ENCODE results near the gene TENT4B. TPM values are rescaled to one million over a fixed set of nuclear protein-coding genes. Genes with fewer than 3 reads are reported as not detected.

Gene TENT4B
- total RNA-seq, 1 donor from 2014 or later: 7.1 TPM

DNA sequence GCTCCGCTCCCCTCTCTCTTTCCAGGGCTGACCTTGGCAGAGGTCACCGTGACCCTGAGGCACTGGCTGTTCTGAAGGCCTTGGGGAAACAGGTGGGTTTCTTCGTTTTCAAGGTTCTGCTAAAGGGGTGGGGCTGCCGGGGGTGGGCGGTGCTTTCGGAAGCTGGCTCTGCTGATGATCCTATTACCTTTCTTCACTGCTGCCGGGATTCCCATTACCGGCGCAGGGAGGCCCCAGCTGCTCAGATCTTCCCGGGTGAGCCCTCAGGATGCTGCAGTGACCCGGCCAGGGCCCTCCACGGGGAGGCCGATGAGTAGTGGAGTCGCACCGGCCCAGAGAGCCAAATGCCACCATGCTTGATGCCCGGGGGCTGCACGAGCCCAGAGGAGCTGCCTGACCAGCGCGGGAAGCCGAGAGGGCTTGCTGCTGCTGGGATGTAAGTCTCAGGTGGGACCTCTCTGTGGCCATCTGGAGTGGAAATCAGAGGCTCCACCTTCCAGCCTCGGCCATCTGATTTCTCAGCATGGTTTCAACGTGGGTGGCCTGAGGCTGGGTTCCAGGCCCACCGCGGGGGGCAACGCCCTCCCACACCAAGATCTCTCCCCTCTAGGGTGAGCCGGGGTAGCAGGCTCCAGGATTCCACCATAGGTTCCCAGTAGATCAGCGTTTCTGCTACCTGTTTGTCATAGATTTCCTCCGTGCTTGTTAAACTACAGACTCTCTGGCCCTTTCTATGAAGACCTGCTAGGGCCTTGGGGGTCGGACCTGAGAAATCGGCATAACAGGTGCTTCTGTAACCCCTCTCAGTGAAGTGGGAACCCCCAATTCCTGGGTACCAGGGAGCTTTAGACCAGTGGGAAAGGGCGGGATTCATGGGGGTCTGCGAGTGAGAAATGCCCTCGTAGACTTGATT lies 91.7 kb downstream of the TENT4B start:
- Mint-ChIP-seq H3K27ac (ENCODE audit: unreplicated experiment) (no peak overlapping the region), H3K36me3 (ENCODE audit: low read depth, unreplicated experiment) (no peaks in the 10 kb centered on the region), H3K27me3 (ENCODE audit: unreplicated experiment) (peaks cover 10% of the 10 kb centered on the region), H3K4me1 (ENCODE audit: unreplicated experiment) (no peaks in the 10 kb centered on the region), H3K4me3 (ENCODE audit: unreplicated experiment) (peak overlapping the region; percentile 71), H3K9me3 (ENCODE audit: unreplicated experiment) (no peaks in the 10 kb centered on the region)
- TF ChIP-seq, protein P1, sequence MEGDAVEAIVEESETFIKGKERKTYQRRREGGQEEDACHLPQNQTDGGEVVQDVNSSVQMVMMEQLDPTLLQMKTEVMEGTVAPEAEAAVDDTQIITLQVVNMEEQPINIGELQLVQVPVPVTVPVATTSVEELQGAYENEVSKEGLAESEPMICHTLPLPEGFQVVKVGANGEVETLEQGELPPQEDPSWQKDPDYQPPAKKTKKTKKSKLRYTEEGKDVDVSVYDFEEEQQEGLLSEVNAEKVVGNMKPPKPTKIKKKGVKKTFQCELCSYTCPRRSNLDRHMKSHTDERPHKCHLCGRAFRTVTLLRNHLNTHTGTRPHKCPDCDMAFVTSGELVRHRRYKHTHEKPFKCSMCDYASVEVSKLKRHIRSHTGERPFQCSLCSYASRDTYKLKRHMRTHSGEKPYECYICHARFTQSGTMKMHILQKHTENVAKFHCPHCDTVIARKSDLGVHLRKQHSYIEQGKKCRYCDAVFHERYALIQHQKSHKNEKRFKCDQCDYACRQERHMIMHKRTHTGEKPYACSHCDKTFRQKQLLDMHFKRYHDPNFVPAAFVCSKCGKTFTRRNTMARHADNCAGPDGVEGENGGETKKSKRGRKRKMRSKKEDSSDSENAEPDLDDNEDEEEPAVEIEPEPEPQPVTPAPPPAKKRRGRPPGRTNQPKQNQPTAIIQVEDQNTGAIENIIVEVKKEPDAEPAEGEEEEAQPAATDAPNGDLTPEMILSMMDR (IDR thresholded peaks at IDR 0.05; ENCODE audit: unreplicated experiment): no peak
- DNase-seq (ENCODE audit: low spot score): no peak

DNA sequence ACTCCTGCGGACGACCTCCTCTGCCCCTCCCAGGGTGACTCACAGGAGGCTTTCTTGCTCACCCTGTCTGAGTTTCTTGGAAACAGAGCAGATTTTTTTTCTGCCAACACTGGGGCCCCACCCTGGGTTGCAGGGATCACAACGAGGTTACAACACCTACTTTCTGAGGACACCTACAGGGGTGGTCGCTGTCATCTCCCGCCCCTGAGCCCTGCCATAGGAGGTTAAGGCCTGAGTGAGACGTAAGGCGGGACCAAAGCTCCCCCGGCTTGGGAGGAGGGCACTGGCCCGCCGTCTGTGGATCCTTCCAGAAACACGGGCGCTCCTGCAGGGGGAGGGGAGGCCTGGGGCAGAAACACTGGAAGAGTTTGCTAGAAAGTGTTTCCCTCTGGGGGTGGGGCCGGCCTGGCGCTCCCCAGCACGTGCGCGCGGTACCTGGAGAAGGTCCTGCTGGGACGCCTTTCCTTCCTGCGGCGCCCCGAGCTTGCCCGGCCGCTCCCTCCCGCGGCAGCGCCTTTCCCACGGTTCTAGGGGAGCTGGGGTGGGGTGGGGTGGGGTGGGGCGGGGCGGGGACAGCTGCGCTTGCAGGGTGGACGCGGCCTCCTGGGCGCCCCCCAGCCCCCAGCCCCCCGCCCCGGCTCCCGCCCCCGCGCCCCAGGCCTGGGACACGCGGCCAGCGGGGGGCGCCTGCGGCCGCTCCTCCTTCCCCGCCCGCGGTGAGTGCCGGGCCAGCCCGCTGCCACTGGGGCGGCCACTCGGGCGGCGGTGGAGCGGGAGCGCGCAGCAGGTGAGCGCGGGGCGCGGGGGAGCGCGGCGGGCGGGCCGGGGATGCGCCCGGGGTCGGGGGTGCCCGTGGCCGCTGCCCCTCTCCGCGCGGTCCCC lies 92.6 kb downstream of the TENT4B start:
- Mint-ChIP-seq H3K36me3 (ENCODE audit: low read depth, unreplicated experiment) (no peaks in the 10 kb centered on the region), H3K27ac (ENCODE audit: unreplicated experiment) (no peak overlapping the region), H3K4me1 (ENCODE audit: unreplicated experiment) (no peaks in the 10 kb centered on the region), H3K4me3 (ENCODE audit: unreplicated experiment) (peak overlapping the region; percentile 71), H3K27me3 (ENCODE audit: unreplicated experiment) (peaks cover 10% of the 10 kb centered on the region), H3K9me3 (ENCODE audit: unreplicated experiment) (no peaks in the 10 kb centered on the region)
- peak; percentile 30 for DNase-seq (ENCODE audit: low spot score)
- TF ChIP-seq, protein P1 (IDR thresholded peaks at IDR 0.05; ENCODE audit: unreplicated experiment): no peak

DNA sequence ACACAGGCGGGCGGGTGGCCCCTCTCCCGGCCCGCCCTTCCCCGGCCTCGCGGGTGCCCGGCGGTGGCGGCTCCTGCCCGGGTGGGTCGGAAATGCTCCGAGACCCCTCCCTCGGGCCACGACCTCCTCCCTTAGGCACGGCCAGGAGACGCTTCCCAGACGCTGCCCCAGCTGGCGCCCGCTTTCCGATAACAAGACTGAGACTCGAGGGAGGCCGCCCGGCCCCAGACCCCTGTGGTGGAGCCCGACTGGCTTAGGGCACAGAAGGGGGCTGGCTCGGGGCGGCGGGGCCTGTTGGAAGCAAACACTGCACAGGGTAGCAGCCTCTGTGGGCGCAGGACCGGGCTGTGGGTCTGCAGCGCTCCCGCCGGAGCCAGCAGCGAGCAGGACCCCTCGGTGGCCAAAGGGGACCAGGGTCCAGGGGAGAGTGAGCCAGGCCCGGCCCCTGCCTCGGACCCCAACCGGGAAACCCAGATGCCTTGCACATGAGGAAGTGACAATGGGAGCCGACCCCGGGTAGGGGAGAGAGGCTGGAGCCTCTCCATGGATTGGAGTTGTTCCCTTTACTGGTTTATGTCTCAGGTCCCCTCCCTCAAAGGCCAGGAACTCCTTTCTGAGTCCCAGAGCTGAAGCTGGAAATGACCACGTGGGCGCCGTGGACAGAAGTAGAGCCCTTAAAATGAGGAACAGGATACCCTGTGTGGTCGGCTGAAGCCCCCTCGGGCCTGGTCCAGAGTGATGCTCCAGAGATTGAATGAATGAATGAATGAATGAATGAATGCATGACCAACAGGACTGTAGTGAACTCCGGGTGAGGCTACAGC lies 93.4 kb downstream of the TENT4B start:
- H3K36me3 Mint-ChIP-seq (ENCODE audit: low read depth, unreplicated experiment): no peaks in the 10 kb centered on the region
- peak; percentile 41 for DNase-seq (ENCODE audit: low spot score)
- H3K4me3 Mint-ChIP-seq (ENCODE audit: unreplicated experiment): peak overlapping the region; percentile 47
- H3K4me1 Mint-ChIP-seq (ENCODE audit: unreplicated experiment): no peaks in the 10 kb centered on the region
- H3K27ac Mint-ChIP-seq (ENCODE audit: unreplicated experiment): no peak overlapping the region
- H3K27me3 Mint-ChIP-seq (ENCODE audit: unreplicated experiment): peaks cover 10% of the 10 kb centered on the region
- TF ChIP-seq, protein P1 (IDR thresholded peaks at IDR 0.05; ENCODE audit: unreplicated experiment): no peak
- H3K9me3 Mint-ChIP-seq (ENCODE audit: unreplicated experiment): no peaks in the 10 kb centered on the region

DNA sequence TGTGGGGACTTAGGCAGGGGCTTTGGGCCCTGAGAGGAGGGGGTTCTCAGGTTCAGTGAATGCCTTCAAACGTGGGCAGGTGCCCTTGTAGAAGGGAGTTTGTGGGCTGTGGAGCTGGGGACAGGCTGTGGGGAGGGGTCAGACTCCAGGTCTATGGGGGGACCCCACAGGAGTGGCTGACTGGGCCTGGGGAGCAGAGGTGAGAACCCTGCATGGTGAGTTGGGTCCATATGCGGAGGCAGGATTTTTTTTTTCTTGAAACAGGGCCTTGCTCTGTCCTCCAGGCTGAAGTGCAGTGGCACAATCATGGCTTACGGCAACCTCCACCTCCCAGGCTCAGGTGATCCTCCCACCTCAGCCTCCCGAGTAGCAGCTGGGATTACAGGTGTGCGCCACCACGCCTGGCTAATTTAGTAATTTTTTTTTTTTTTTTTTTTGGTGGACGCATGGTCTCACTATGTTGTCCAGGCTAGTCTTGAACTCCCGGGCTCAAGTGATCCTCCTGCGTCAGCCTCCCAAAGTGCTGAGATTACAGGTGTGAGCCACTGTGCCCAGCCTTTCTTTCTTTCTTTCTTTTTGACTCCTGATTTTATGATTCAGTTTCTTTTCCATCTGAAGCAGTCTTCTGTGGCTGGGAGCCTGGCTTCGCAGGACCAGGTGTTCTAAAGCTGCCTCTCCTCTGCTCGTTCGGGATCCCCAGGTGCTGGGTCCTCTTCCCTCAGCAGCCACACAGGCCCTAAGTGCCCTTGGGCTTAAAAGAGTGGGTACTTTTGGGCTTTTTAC lies 94.2 kb downstream of the TENT4B start:
- Mint-ChIP-seq H3K27me3 (ENCODE audit: unreplicated experiment) (peaks cover 10% of the 10 kb centered on the region), H3K27ac (ENCODE audit: unreplicated experiment) (no peak overlapping the region), H3K9me3 (ENCODE audit: unreplicated experiment) (no peaks in the 10 kb centered on the region), H3K4me1 (ENCODE audit: unreplicated experiment) (no peaks in the 10 kb centered on the region), H3K4me3 (ENCODE audit: unreplicated experiment) (peak overlapping the region; percentile 47), H3K36me3 (ENCODE audit: low read depth, unreplicated experiment) (no peaks in the 10 kb centered on the region)
- no peak for DNase-seq (ENCODE audit: low spot score)
- TF ChIP-seq, protein P1 (IDR thresholded peaks at IDR 0.05; ENCODE audit: unreplicated experiment): no peak

All from endothelial cell (in vitro differentiated cells).